Thoracic aorta (tissue), 2 donors: ENCODE measurements around the gene IL17B. TPM values are rescaled to one million over a fixed set of nuclear protein-coding genes. Genes with fewer than 3 reads are reported as not detected.
"Not testable (repeated sequence)": the region's sequence is repeated elsewhere in the genome, so short reads cannot be mapped to it uniquely, and the experiment has no call there.

Experiments used
- ATAC-seq: fragments of 150-250 bp; one replicate; pipeline ENCODE4 v1.8.0; 2017; ENCODE audit warnings: low read depth; ENCODE audit not compliant: insufficient number of reproducible peaks, low FRiP score
- DNase-seq: peaks from one replicate; pipeline ENCODE4 v3.0.0-alpha.2; 2020; ENCODE audit warnings: low spot score
- H3K27ac ChIP-seq, 2 donors: fragments of 200-600 bp; sonication (generic); 1 replicate in 1 of 2; 2 replicates in 1 of 2; pipeline ENCODE4 v1.5.1; 2016; ENCODE audit warnings: mild to moderate bottlenecking in 2 of 2, moderate library complexity in 2 of 2
- H3K27me3 ChIP-seq: fragments of 200-600 bp; sonication (generic); replicated peaks from 2 replicates; pipeline ENCODE4 v1.6.0; 2016; ENCODE audit warnings: mild to moderate bottlenecking; ENCODE audit not compliant: insufficient read depth
- H3K36me3 ChIP-seq: fragments of 200-600 bp; sonication (generic); one replicate; pipeline ENCODE4 v1.5.1; 2016
- H3K4me1 ChIP-seq, 2 donors: fragments of 200-600 bp; sonication (generic); 1 replicate in 1 of 2; 2 replicates in 1 of 2; pipeline versions ENCODE4 v1.5.1 to v1.6.0; 2016; ENCODE audit warnings: low read depth in 2 of 2, mild to moderate bottlenecking in 1 of 2; ENCODE audit not compliant: control insufficient read depth in 1 of 2
- H3K4me3 ChIP-seq: fragments of 200-600 bp; sonication (generic); 2 replicates; pipeline ENCODE4 v1.5.1; 2016; ENCODE audit warnings: mild to moderate bottlenecking
- H3K9me3 ChIP-seq: fragments of 200-600 bp; sonication (generic); 2 replicates; pipeline ENCODE4 v1.5.1; 2016
- CTCF ChIP-seq: fragments of 200-600 bp; sonication (generic); IDR thresholded peaks from one replicate; pipeline ENCODE4 v1.5.1; 2019; ENCODE audit warnings: antibody characterized with exemption
- total RNA-seq, 2 donors: library from RNA; depleted of rRNA; stranded (reverse); fragments of >200 nt; gene quantifications; one replicate each; pipeline versions ENCODE4 v1.1.0 to v1.2.3, GENCODE V29; 2016

The IL17B gene
- total RNA-seq, 2 donors from 2014 or later, result 1.9 to 7.1 TPM

DNA sequence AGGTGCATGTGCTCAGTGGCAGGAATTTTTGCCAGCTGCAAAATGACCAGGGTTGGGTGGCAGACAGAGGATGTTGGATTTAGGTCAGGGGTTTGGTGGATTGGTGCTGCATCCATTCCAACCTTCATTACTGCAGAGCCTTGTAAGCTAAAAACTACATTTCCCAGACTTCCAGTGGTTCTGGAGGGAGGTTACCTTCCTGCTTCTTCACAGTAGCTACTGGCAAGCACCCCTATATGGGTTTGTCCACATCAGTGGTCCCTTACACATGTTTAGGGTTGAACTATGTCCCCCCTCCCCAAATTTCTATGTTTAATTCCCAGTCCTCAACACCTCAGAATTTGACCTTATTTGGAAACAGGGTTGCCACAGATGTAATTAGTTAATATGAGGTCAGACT, 20.7 kb upstream of the IL17B start:
- peaks cover 0 to 29% of the 10 kb centered on the region in 2 donors for H3K4me1 ChIP-seq
- H3K4me3 ChIP-seq, result no peak overlapping the region
- H3K9me3 ChIP-seq, result no peaks in the 10 kb centered on the region
- H3K36me3 ChIP-seq, result no peaks in the 10 kb centered on the region
- no peaks in the 10 kb centered on the region for H3K27me3 ChIP-seq
- DNase-seq (no peak), ATAC-seq (no peak)
- H3K27ac ChIP-seq, result peak overlapping the region in 1 of 2 donors; percentile 11
- TF ChIP-seq CTCF, result no peak

DNA sequence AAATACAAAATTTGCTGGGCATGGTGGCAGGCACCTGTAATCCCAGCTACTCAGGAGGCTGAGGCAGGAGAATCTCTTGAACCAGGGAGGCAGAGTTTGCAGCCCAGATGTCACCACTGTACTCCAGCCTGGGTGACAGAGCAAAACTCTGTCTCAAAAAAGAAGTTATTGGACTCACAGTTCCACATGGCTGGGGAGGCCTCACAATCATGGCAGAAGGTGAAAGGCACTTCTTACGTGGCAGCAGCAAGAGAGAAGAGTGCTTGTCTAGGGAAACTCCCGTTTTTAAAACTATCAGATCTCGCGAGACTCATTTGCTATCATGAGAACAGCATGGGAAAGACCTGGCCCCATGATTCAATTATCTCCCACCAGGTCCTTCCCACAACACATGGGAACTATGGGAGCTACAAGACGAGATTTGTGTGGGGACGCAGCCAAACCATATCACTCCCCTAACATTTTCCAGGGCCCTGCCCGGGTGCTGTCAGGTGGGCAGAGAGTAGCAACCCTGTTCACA, 19.7 kb upstream of the IL17B start:
- ATAC-seq, H3K27ac ChIP-seq, H3K36me3 ChIP-seq, H3K9me3 ChIP-seq, DNase-seq, H3K4me3 ChIP-seq, H3K27me3 ChIP-seq: not testable (repeated sequence)
- H3K4me1 ChIP-seq, result peaks cover 0 to 19% of the 10 kb centered on the region in 2 donors

GRCh38 chr5:149397530-149397929, 18.4 kb upstream of the IL17B start:
- no peak overlapping the region for H3K4me3 ChIP-seq
- no peak overlapping the region for H3K27ac ChIP-seq
- H3K27me3 ChIP-seq, result no peaks in the 10 kb centered on the region
- H3K36me3 ChIP-seq, result no peaks in the 10 kb centered on the region
- no peak for TF ChIP-seq CTCF
- ATAC-seq, result no peak
- peaks cover 0 to 11% of the 10 kb centered on the region in 2 donors for H3K4me1 ChIP-seq
- no peaks in the 10 kb centered on the region for H3K9me3 ChIP-seq
- DNase-seq, result no peak

- H3K27ac ChIP-seq, H3K36me3 ChIP-seq, H3K4me3 ChIP-seq, H3K4me1 ChIP-seq, ATAC-seq, DNase-seq, H3K27me3 ChIP-seq, H3K9me3 ChIP-seq: not testable (repeated sequence)
Observed at GRCh38 chr5:149394996-149395395, 15.9 kb upstream of the IL17B start.

DNA sequence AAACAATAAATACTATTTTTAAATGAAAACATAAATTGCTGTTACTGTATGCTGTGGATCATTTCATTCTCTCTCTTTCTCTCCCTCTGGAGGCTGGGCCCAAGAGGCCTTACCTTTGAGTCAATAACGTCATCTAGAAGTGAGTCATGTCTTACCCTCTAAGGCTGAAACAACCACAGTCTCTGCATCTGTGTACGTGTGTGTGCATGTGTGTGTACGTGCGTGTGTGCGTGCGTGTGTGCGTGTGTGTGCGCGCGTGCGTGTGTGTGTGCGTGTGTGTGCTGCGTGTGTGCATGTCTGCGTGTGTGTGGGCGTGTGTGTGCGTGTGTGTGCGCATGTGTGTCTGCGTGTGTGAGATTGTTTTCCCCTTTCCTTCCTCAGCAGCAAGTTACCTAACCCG, 13.6 kb upstream of the IL17B start:
- ATAC-seq, result no peak
- Histone ChIP-seq H3K4me3 (no peak overlapping the region), H3K36me3 (no peaks in the 10 kb centered on the region), H3K9me3 (no peaks in the 10 kb centered on the region), H3K4me1 (peaks cover 0 to 28% of the 10 kb centered on the region in 2 donors), H3K27ac (no peak overlapping the region), H3K27me3 (no peaks in the 10 kb centered on the region)
- TF ChIP-seq CTCF, result no peak
- no peak for DNase-seq

DNA sequence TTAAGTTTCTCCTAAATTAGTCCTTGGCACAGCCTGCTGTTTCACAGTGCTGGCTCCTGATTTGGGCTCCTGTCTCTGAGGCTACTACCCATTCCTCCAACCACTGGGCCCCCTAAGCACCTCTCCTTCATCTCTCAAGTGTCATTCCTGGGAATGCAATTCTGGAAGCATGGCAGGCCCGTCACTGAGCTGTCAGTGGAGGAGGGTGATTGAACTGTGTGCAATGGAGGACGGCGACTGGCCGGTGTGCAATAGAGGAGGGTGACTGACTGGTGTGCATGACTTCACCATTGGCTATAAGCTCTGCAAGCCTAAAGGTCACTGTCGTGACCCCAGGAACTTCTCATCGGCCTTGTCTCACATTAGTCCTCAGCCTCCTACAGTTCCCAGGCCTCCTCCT, 12.4 kb upstream of the IL17B start:
- H3K4me1 ChIP-seq, result peaks cover 9 to 40% of the 10 kb centered on the region in 2 donors
- no peak for DNase-seq
- H3K36me3 ChIP-seq, result no peaks in the 10 kb centered on the region
- no peak for TF ChIP-seq CTCF
- H3K27ac ChIP-seq, result no peak overlapping the region
- no peaks in the 10 kb centered on the region for H3K9me3 ChIP-seq
- no peaks in the 10 kb centered on the region for H3K27me3 ChIP-seq
- H3K4me3 ChIP-seq, result no peak overlapping the region
- ATAC-seq, result no peak

DNA sequence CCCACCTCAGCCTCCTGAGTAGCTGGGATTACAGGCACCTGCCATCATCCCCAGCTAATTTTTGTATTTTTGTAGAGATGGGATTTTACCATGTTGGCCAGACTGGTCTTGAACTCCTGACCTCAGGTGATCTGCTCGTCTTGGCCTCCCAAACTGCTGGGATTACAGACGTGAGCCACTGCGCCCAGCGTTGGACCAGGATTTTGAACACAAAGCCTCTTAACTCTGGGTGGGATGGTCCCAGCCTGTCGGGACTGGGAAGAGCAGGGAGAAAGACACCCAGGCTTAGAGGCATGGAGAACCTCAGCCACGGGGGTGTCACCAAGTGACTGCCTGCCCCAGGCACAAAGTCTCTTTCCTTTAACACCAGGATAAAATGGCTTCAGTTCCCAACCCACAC, 12.0 kb upstream of the IL17B start:
- not testable (repeated sequence) for H3K36me3 ChIP-seq, H3K4me3 ChIP-seq, ATAC-seq, DNase-seq, H3K27me3 ChIP-seq, H3K9me3 ChIP-seq
- Histone ChIP-seq H3K27ac (peak overlapping the region in 1 of 2 donors; percentile 28), H3K4me1 (peaks cover 9 to 44% of the 10 kb centered on the region in 2 donors)
